ENCODE measurements around the gene SEMA6D.
"Not testable (repeated sequence)": the region's sequence is repeated elsewhere in the genome, so short reads cannot be mapped to it uniquely, and the experiment has no call there.

Gene SEMA6D

GRCh38 chr15:47718497-47719437 lies 1.5 kb downstream of the SEMA6D start:
- DNase-seq (ENCODE audit: low spot score): no peak

DNA sequence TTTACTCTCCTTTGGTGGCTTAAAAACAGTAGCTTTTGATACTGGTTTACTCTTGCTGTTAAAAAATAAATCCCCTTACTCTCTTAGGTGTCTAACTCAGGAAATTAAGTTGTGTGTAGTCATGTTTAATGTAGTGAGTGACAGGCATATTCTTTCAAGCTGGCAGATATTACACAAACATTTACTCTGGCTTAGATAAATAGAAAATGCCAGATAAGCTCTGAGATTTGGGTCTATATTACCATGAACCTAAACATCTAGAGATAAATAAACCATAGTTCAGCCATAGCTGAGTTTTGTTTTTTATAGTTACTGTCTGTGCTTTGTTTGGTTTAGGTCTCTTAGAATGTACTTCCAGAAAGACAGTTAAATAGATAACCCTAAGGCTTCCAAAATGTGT lies 2.4 kb downstream of the SEMA6D start:
- no peak for DNase-seq (ENCODE audit: low spot score)

DNA sequence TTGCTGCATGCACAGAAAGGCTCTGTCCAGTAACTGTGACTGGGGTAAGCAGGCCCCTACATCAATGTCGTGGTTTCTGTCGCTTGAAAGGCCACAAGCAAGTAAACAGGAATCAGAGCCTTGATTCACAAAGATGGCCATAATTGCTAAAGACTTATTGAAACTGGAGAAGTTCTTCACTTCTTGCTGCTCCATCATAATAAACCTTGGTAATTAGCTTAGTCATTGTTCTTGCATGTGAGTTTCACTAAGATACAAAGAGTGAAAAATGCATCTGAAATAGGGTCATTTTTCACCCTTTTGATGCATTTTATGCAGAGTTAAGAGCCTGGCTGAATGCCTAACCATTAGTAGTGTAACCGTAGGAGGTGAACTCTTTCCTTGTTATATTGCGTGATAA lies 3.2 kb downstream of the SEMA6D start:
- no peak for DNase-seq (ENCODE audit: low spot score)

- DNase-seq (ENCODE audit: low spot score): no peak
Observed at GRCh38 chr15:47721676-47722075, 4.4 kb downstream of the SEMA6D start.

GRCh38 chr15:47724346-47724745 lies 7.0 kb downstream of the SEMA6D start:
- no peak for DNase-seq (ENCODE audit: low spot score)

- no peak for DNase-seq (ENCODE audit: low spot score)
Observed at GRCh38 chr15:47725051-47725450, 7.7 kb downstream of the SEMA6D start.

- DNase-seq (ENCODE audit: low spot score): no peak
Observed at GRCh38 chr15:47725906-47726305, 8.6 kb downstream of the SEMA6D start.

DNA sequence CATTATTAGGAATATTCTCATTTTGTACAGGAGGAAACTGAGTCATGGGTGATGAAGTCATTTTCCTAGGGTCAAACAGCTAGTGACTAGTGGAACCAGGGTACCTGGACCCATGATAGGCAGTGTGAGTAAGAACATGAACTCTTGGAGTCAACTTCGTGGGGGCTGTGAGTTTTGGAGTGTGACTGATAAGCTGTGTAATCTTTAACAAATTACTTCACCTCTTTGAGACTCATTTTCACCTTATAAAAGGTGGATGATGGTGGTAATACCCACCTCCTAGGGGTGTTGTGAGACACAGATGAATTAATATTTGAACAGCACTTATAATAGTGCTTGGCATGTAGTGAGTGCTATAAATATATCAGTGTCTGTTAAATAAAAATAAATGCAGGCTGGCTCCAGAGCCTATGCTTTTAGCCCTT lies 9.1 kb downstream of the SEMA6D start:
- no peak for DNase-seq (ENCODE audit: low spot score)

DNA sequence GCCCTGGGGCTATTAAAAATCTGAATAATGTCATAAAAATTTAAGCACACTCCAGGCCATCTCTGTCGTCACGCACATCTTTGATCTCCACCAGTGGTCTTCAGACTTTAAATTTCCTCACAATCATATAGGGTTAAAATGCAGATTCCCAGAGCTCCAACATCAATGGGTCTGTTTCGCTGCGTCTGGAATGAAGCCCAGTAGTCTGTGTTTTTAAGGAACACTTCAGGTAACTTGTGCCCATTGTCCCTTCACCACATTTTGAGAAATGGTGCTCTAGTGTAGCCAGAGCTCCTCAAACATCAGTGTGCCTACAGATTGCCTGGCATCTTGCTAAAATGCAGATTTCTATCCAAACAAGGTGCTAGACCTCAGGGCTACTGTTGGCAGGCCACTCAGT lies 9.8 kb downstream of the SEMA6D start:
- no peak for DNase-seq (ENCODE audit: low spot score)

GRCh38 chr15:47727676-47728075 lies 10.4 kb downstream of the SEMA6D start:
- DNase-seq (ENCODE audit: low spot score): no peak

DNA sequence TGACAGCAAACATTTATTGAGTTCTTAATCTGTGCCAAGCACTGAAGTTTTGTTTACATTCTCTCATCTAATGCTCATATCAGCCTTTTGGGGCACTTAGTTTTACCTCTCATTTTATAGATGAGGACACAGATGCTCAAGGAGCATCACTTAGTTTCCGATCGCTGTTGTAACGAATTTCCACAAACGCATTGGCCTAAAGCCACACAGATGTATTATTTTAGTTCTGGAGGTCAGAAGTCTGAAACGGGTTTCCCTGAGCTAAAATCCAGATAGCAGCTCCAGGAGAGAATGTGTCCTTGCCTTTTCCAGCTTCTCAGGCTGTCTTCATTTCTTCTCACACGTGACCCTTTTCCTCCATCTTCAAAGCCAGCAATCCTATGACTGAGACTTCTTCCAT lies 11.1 kb downstream of the SEMA6D start:
- DNase-seq (ENCODE audit: low spot score): no peak

GRCh38 chr15:47728886-47729285 lies 11.6 kb downstream of the SEMA6D start:
- DNase-seq (ENCODE audit: low spot score): no peak

DNA sequence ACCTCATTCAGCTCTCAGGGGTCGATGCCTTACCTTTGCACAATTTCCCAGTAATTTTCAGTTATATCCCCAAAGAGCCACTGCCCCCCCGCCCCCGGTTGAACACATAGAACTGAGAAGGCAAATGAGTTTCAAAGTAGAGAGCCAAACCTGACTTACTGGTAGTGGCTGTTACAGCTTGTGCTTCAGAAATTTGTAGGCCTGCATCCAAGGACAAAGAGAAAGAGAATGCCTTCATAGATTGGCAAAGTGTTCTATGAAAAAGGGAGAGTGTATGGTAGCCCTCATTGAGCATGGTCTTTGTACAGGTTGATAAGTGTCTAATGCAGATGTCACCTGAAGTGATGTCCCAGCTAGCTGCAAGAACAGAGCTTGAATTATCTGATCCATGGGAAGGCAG lies 13.9 kb downstream of the SEMA6D start:
- no peak for DNase-seq (ENCODE audit: low spot score)

DNA sequence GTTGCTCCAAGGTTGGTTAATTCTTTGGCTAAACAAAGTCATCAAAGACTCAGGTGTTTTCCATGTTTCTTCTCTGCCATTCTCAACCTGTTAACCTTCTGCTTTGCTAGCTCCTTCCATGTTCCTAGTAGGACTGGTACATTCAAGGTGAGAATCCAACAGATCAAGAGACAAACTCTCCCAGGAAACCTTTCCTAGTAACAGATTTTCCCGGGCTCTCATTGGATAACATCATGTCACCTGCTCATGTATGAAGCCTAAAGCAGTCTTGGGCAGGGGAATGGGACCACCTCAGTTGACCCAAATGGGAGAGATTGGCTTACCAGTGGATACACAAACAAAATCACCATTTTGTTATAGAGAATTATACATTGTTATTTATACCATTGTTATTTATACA lies 14.9 kb downstream of the SEMA6D start:
- DNase-seq (ENCODE audit: low spot score): no peak

DNA sequence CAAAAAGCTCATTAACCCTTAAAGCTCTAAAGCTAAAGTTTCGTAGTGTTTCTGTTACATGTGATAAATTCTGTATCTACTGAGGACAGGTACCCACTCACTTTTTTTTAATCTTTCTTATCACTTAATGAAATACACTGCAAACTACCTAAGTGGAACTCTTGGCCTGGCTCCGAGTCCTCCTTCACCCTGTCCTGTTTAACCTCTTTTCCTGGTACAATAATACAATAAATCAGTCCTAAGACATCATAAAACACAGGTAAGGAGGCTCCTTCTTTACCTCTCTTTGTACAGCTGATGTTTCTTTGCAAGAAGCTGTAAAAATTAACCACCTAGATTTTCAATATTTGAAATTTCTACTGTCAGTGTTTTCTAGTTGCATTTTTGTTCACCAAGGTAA lies 15.8 kb downstream of the SEMA6D start:
- no peak for DNase-seq (ENCODE audit: low spot score)

- no peak for DNase-seq (ENCODE audit: low spot score)
Observed at GRCh38 chr15:47736143-47736786, 19.0 kb downstream of the SEMA6D start.

GRCh38 chr15:47737477-47737876 lies 20.2 kb downstream of the SEMA6D start:
- DNase-seq (ENCODE audit: low spot score): no peak

- DNase-seq (ENCODE audit: low spot score): not testable (repeated sequence)
Observed at GRCh38 chr15:47738144-47738825, 21.0 kb downstream of the SEMA6D start.

GRCh38 chr15:47741082-47741481 lies 23.8 kb downstream of the SEMA6D start:
- no peak for DNase-seq (ENCODE audit: low spot score)

- DNase-seq (ENCODE audit: low spot score): no peak
Observed at GRCh38 chr15:47741907-47742306, 24.6 kb downstream of the SEMA6D start.

DNA sequence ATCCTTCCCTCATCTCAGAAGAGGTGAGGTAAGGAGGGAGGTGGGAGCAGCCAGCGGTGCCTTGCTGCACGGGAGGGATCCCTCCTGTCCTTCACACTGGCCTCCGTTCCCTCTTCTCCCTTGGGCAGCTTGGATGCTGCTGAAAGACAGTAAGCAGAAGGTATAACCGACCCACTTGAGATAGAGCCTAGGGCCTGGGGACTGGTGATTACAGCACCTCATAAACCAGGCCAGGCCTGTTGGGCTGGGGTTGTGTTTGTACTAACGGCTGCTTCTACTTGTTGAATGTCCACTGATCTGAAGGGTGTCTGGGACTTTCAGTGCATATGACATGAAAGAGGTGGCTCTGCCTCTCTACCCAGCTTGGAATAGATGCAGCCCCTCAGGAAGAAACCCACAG lies 25.0 kb downstream of the SEMA6D start:
- DNase-seq (ENCODE audit: low spot score): no peak

DNA sequence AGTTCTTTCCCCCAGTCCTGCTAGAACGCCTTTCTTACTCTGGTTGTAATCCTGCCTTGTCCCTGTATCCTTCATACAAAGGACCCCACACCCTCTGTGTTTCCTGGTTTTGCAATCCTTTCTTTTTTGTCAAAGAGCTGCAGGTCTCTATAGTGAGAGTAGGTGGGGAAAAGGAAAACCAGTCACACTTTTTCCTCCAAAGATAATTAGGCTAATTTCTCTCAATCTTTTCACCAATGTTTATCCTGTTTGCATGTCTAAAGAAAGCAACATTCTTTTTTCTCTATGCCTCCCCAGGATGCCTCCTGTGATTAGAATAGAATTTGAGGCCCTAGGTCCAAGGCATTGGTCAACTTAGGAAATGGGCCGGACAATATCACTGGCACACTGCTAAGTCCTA lies 25.4 kb downstream of the SEMA6D start:
- DNase-seq (ENCODE audit: low spot score): no peak

DNA sequence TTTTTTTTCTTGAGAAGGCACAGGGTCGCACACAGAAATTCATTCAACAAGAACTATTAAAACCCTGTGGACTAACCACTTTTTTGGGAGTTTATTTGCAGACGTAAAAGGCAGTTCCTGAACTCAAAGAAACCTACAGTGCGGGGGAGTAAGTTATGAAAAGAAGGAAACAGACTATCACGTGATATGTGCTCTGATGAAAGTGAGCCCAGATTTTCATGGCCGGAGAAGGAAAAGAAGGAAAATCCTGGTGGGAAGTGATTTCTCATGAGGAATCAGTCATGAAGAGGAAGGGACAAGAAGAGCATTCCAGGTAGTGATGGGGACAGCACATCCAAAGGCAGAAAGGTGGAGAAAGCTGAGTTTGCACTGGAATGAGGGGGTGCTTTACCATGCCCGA lies 26.1 kb downstream of the SEMA6D start:
- DNase-seq (ENCODE audit: low spot score): no peak
